IPS-18a (cell line): ENCODE results near the gene GIGYF2.

Experiments used
- H3K27ac ChIP-seq: one replicate; pipeline ENCODE4 v1.5.1; 2013; ENCODE audit warnings: low read length
- H3K27me3 ChIP-seq: one replicate; pipeline ENCODE4 v1.6.1; 2013; ENCODE audit warnings: mild to moderate bottlenecking, low read length; ENCODE audit not compliant: control insufficient read depth, insufficient read depth
- H3K36me3 ChIP-seq: one replicate; pipeline ENCODE4 v1.6.1; 2013; ENCODE audit warnings: low read depth, low read length; ENCODE audit not compliant: control insufficient read depth
- H3K4me1 ChIP-seq: one replicate; pipeline ENCODE4 v1.6.1; 2013; ENCODE audit warnings: low read depth, low read length; ENCODE audit not compliant: control insufficient read depth
- H3K4me3 ChIP-seq: one replicate; pipeline ENCODE4 v1.5.1; 2013; ENCODE audit warnings: low read length
- H3K9ac ChIP-seq: one replicate; pipeline ENCODE4 v1.6.1; 2013; ENCODE audit warnings: mild to moderate bottlenecking, low read length, moderate library complexity
- H3K9me3 ChIP-seq: one replicate; pipeline ENCODE4 v1.6.1; 2013; ENCODE audit warnings: low read depth, low read length; ENCODE audit not compliant: control insufficient read depth

The GIGYF2 gene

DNA sequence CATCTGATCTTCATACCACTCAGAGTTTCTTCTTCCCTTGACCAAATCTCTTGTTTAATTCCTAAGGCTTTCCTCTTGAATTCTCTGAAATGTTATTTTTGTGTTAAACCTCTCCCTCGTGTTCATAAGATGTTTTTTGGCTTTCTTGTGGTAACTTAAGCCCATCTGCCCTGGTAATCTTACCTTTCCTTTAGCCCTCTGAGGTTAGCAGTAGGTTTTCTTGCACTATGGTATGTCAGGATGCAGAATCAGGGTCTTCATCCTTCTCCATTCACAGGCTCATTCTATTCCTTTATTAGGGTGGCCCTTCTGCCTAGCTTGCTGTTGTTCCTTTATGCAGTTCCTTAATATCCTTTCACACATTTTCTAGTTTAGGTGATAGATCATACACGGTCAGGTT, 24.1 kb downstream of the GIGYF2 start:
- H3K27ac ChIP-seq, result no peak overlapping the region
- H3K9ac ChIP-seq, result no peak overlapping the region
- H3K9me3 ChIP-seq, result no peaks in the 10 kb centered on the region
- H3K4me1 ChIP-seq, result no peaks in the 10 kb centered on the region
- H3K4me3 ChIP-seq, result no peak overlapping the region
- H3K27me3 ChIP-seq, result no peaks in the 10 kb centered on the region
- H3K36me3 ChIP-seq, result peaks cover 11% of the 10 kb centered on the region

DNA sequence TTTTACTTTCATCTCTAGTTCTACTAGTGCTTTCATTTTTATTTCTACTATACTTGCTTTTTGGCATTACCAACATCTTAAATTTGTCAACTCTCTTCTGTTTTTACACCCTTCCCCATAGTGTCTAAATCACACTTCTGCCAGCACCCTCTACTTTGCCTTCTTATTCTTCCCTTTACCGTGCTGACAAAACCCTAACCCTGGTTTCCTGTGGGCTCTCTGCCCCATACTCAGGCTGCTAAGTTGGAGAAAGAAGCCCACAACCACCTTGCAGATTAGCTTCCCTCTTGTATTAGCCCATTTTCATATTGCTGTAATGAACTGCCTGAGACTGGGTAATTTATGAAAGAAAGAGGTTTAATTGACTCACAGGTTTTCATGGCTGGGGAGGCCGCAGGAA, 24.8 kb downstream of the GIGYF2 start:
- H3K9me3 ChIP-seq, result no peaks in the 10 kb centered on the region
- H3K4me3 ChIP-seq, result no peak overlapping the region
- no peak overlapping the region for H3K9ac ChIP-seq
- peaks cover 11% of the 10 kb centered on the region for H3K36me3 ChIP-seq
- no peaks in the 10 kb centered on the region for H3K27me3 ChIP-seq
- no peaks in the 10 kb centered on the region for H3K4me1 ChIP-seq
- no peak overlapping the region for H3K27ac ChIP-seq

DNA sequence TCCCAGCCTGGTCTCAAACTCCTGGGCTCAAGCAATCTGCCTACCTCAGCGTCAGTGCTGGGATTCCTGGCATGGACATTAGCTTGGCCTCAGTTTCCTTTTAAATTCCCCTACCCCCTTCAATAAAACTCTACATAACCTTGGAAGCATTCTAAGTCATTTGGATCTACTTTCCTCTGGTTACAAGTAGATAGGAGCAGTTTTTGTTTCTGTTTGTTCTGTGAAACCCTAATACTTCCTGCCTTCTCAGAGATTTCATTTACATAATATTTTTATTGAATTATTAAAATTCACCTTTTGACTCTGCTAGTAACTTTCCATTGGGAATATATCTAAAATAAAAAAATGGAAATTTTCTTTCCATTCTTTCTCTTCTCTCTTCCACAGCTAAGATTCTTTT, 25.9 kb downstream of the GIGYF2 start:
- no peak overlapping the region for H3K4me3 ChIP-seq
- H3K9me3 ChIP-seq, result no peaks in the 10 kb centered on the region
- H3K9ac ChIP-seq, result no peak overlapping the region
- H3K4me1 ChIP-seq, result no peaks in the 10 kb centered on the region
- H3K27ac ChIP-seq, result no peak overlapping the region
- H3K27me3 ChIP-seq, result no peaks in the 10 kb centered on the region
- H3K36me3 ChIP-seq, result peaks cover 11% of the 10 kb centered on the region

DNA sequence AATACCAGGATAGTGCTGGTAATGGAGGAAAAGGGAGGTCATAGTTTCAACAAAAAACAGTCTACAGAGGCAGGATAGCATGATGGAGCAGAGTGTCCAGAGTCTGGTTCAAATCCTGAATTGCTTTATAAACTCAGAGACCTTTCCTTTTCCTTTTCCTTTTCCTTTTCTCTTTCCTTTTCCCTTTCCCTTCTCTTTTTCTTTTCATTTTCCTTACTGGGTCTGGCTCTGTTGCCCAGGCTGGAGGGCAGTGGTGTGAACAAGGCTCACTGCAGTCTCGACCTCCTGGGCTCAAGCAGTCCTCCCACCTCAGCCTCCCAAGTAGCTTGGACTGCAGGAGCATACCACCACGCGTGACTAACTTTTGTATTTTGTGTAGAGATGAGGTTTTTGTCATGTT, 31.7 kb downstream of the GIGYF2 start:
- peaks cover 16% of the 10 kb centered on the region for H3K36me3 ChIP-seq
- no peak overlapping the region for H3K9ac ChIP-seq
- H3K4me1 ChIP-seq, result no peaks in the 10 kb centered on the region
- H3K27ac ChIP-seq, result no peak overlapping the region
- H3K9me3 ChIP-seq, result no peaks in the 10 kb centered on the region
- no peaks in the 10 kb centered on the region for H3K27me3 ChIP-seq
- H3K4me3 ChIP-seq, result no peak overlapping the region

DNA sequence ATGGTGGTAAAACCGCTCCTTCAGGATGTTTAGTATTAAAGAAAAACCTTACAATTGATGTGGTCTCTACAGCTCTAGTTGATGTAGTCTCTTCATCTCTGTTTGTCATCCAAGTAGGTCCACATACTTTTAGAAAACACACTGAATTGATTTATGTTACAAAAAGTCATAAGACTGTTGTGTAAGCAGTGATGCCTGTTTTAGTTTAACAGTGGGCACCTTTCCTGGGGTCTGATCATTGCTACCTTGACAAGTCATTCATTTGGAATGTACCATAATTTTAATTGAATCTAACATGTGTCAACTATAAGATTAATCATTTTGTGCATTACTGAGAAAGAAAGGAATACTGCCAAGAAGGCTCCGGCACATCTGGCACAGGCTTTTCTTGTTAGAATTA, 34.3 kb downstream of the GIGYF2 start:
- Histone ChIP-seq H3K27me3 (no peaks in the 10 kb centered on the region), H3K9ac (no peak overlapping the region), H3K4me3 (no peak overlapping the region), H3K27ac (no peak overlapping the region), H3K36me3 (peaks cover 18% of the 10 kb centered on the region), H3K4me1 (no peaks in the 10 kb centered on the region), H3K9me3 (no peaks in the 10 kb centered on the region)

DNA sequence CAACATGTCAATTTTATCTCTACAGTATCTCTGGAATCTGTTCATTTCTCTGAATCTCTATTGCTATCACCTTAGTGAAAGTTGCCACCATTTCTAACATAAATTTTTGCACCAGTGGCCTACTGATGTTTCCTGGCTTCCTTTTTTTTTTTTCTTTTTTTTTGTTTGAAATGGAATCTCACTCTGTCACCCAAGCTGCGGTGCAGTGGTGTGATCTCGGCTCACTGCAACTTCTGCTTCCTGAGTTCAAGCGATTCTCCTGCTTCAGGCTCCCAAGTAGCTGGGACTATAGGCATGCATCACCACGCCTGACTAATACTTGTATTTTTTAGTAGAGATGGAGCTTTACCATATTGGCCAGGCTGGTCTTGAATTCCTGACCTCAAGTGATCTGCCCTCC, 44.2 kb downstream of the GIGYF2 start:
- H3K9ac ChIP-seq, result no peak overlapping the region
- H3K4me1 ChIP-seq, result no peaks in the 10 kb centered on the region
- no peak overlapping the region for H3K4me3 ChIP-seq
- no peak overlapping the region for H3K27ac ChIP-seq
- H3K9me3 ChIP-seq, result no peaks in the 10 kb centered on the region
- no peaks in the 10 kb centered on the region for H3K27me3 ChIP-seq
- H3K36me3 ChIP-seq, result peaks cover 16% of the 10 kb centered on the region

DNA sequence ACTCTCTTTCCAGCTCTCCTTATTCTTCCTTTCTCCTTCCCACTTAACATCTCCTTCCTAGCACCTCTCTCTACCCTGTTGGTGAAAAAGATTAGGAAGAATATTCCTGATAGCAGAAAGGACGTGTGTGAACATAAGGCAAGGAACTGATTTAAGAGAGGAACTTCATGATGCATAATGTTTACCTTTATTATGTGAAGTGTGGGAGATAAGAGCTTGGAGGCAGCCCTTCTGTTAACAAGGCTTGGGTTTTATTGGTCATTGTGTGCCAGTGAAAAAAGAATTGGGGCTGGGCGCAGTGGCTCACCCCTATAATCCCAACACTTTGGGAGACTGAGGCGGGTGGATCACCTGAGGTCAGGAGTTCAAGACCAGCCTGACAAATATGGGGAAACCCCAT, 44.8 kb downstream of the GIGYF2 start:
- H3K4me1 ChIP-seq, result no peaks in the 10 kb centered on the region
- no peak overlapping the region for H3K27ac ChIP-seq
- H3K9me3 ChIP-seq, result no peaks in the 10 kb centered on the region
- no peak overlapping the region for H3K4me3 ChIP-seq
- no peaks in the 10 kb centered on the region for H3K27me3 ChIP-seq
- H3K9ac ChIP-seq, result no peak overlapping the region
- peaks cover 12% of the 10 kb centered on the region for H3K36me3 ChIP-seq

DNA sequence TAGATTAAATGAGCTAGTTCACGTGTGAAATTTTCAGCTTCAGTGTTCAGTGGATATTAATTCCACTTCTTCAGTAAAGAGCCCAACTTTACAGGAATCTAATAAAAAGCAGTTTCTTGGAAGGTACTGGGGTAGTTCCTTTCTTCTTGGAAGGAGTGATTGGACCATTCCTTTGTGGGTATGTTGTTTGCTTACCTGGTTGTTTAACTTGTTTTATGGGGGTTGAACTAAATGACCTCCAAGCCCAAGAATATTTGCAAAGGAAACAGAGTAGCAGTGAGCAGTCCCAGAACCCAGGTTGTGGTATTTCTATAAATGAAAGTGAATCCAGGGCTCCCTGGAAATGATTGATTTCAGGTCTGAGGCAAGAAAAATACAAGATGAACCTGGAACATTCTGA, 47.8 kb downstream of the GIGYF2 start:
- Histone ChIP-seq H3K4me1 (no peaks in the 10 kb centered on the region), H3K36me3 (peaks cover 27% of the 10 kb centered on the region), H3K9me3 (no peaks in the 10 kb centered on the region)

DNA sequence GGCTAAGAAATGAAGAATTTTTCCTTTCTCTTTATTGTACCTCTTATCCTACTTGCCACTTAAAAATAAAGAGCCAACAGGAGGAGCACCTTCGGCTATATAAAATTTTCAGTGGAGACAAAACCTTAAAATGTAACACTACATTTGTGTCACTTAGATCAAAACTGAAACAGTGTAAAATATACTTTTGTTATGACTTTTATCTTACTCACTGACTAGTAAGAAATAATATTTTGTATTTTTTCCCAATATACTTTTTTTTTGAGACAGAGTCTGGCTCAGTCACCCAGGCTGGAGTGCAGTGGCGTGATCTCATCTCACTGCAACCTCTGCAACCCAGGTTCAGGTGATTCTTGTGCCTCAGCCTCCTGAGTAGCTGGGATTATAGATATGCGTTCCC, 50.9 kb downstream of the GIGYF2 start:
- no peaks in the 10 kb centered on the region for H3K9me3 ChIP-seq
- no peak overlapping the region for H3K27ac ChIP-seq
- H3K27me3 ChIP-seq, result no peaks in the 10 kb centered on the region
- no peak overlapping the region for H3K9ac ChIP-seq
- H3K4me1 ChIP-seq, result no peaks in the 10 kb centered on the region
- peaks cover 41% of the 10 kb centered on the region for H3K36me3 ChIP-seq
- H3K4me3 ChIP-seq, result no peak overlapping the region

More for the DNA sequence above, 47.8 kb downstream of the GIGYF2 start:
- H3K27me3 ChIP-seq, result no peaks in the 10 kb centered on the region
- H3K4me3 ChIP-seq, result no peak overlapping the region
- no peak overlapping the region for H3K9ac ChIP-seq
- no peak overlapping the region for H3K27ac ChIP-seq

DNA sequence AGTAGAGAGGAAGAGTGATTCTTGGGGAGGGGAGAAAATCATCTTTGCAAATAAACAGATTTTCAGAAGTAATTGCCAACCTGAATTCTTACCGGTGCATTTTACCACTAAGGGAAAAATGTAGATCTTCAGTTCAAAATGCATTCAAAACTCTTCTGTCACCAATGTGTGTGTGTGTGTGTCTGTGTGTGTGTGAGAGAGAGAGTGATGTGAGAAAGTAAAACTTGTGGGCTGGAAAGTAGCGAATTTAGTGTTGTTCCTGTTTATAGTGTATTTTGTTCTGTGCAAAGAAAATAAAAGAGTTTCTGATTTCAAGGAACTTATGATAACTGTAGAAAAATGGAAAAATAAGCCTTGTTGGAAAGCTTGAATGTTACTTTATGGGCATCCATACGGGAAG, 52.2 kb downstream of the GIGYF2 start:
- Histone ChIP-seq H3K27me3 (no peaks in the 10 kb centered on the region), H3K36me3 (peaks cover 43% of the 10 kb centered on the region)

DNA sequence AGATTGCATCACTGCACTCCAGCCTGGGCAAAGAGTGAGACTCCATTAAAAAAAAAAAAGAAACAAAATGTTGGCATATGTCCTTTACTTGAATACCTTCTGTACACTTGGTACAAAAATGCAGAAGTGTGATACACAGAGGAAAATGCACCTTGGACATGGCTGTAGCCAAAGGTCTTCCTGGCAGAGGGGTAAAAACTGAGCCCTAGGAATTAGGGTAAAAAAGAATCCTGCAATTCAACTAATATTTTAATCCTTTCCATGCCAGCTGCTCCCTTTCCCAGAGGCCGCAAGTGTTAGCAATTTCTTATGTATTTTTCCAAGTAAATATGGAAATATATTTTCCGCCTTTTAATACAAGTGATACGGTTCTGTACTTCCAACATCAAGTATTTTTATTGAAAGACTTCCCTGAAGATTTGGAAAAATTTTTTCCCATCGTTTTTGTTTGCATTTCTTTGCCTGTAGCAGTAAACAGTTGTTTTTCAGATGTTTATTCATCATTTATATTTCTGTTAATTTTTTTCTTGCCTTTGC, 53.1 kb downstream of the GIGYF2 start:
- Histone ChIP-seq H3K4me1 (no peaks in the 10 kb centered on the region), H3K9ac (no peak overlapping the region), H3K27ac (no peak overlapping the region), H3K27me3 (no peaks in the 10 kb centered on the region), H3K36me3 (peaks cover 40% of the 10 kb centered on the region), H3K9me3 (no peaks in the 10 kb centered on the region), H3K4me3 (no peak overlapping the region)

More for the DNA sequence above, 52.2 kb downstream of the GIGYF2 start:
- no peak overlapping the region for H3K4me3 ChIP-seq
- no peak overlapping the region for H3K27ac ChIP-seq
- no peak overlapping the region for H3K9ac ChIP-seq
- H3K4me1 ChIP-seq, result no peaks in the 10 kb centered on the region
- H3K9me3 ChIP-seq, result no peaks in the 10 kb centered on the region

DNA sequence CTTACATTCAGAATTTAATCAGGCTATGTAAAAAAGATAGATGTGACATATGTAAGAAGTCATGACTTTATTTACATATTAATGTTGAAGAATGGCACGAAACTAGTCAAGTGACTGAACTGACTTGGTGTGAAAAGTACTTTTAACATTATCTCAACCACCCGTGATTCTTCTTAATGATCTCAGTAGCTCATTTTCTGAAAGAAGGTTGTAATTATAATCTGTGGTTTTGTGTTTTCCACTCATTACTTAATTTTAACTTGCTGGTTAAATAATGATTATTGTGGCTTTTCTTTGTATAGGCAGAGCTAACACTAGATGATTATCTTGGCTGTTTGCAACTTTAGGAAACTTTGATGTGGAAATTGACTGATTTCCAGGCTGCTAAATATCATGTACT, 60.8 kb downstream of the GIGYF2 start:
- Histone ChIP-seq H3K27me3 (no peaks in the 10 kb centered on the region), H3K36me3 (peaks cover 32% of the 10 kb centered on the region), H3K9ac (no peak overlapping the region), H3K4me3 (no peak overlapping the region), H3K27ac (no peak overlapping the region), H3K9me3 (no peaks in the 10 kb centered on the region), H3K4me1 (no peaks in the 10 kb centered on the region)
